Body of pancreas (tissue), 4 donors: Measurements from ENCODE around the gene CAPG. TPM values are rescaled to one million over a fixed set of nuclear protein-coding genes. Genes with fewer than 3 reads are reported as not detected.
A peak's percentile ranks its signal among the peaks of the same experiment; 100 is the strongest.
"Not testable (repeated sequence)": the region's sequence is repeated elsewhere in the genome, so short reads cannot be mapped to it uniquely, and the experiment has no call there.

Experiments
- ATAC-seq: fragments of 150-250 bp; one replicate; pipeline ENCODE4 v1.9.1; 2016
- DNase-seq, 4 donors: peaks; one replicate each; pipeline ENCODE4 v3.0.0-alpha.2; 2019
- H3K27ac ChIP-seq, 4 donors: fragments of 200-600 bp; sonication (generic); 1 replicate in 3 of 4; 2 replicates in 1 of 4; pipeline versions ENCODE4 v1.5.1 to v1.6.1; 2016 to 2019; ENCODE audit warnings: mild to moderate bottlenecking in 1 of 4, mixed read lengths in 1 of 4, moderate library complexity in 1 of 4
- H3K27me3 ChIP-seq, 2 donors: fragments of 200-600 bp; sonication (generic); one replicate each; pipeline ENCODE4 v1.6.0; 2016; ENCODE audit warnings: mild to moderate bottlenecking in 1 of 2
- H3K36me3 ChIP-seq, 2 donors: fragments of 200-600 bp; sonication (generic); replicated peaks in 1 of 2; 2 replicates each; pipeline ENCODE4 v1.5.1; 2016; ENCODE audit warnings: low read depth in 2 of 2; ENCODE audit not compliant: insufficient read depth in 1 of 2
- H3K4me1 ChIP-seq: fragments of 200-600 bp; sonication (generic); one replicate; pipeline ENCODE4 v1.6.0; 2016
- H3K4me3 ChIP-seq, 2 donors: fragments of 200-600 bp; sonication (generic); 1 replicate in 1 of 2; 2 replicates in 1 of 2; pipeline ENCODE4 v1.5.1; 2016 to 2019
- H3K9me3 ChIP-seq, 3 donors: fragments of 200-600 bp; sonication (generic); 1 replicate in 2 of 3; 2 replicates in 1 of 3; pipeline ENCODE4 v1.5.1; 2016
- CTCF ChIP-seq, 7 experiments: fragments of 450-650 bp in 4 of 7; fragments of 200-600 bp in 3 of 7; sonication (generic) in 3 of 7; IDR thresholded peaks; one replicate each; pipeline ENCODE4 v1.5.1; 2016 to 2019; ENCODE audit warnings: antibody characterized with exemption in 7 of 7
- POLR2A ChIP-seq, 3 donors: fragments of 450-650 bp; IDR thresholded peaks; one replicate each; pipeline ENCODE4 v1.6.1; 2016; ENCODE audit warnings: antibody characterized with exemption in 3 of 3, mild to moderate bottlenecking in 2 of 3
- WGBS, 2 donors: methylation state at CpG; one replicate each; pipeline ENCODE4 v1.1.5; 2017; 5-methylcytosine and 5-hydroxymethylcytosine counted together
- intact Hi-C: fragments of 100-400 bp; cut with DNase I; formaldehyde crosslinking; loops from one replicate; pipeline ENCODE4 v1.15.1; 2023
- total RNA-seq, 2 donors: library from RNA; depleted of rRNA; stranded (reverse); fragments of >200 nt; gene quantifications; one replicate each; pipeline ENCODE4 v1.1.0, GENCODE V29; 2016

Gene CAPG
- total RNA-seq, 2 donors from 2014 or later = 26.0 to 35.0 TPM

GRCh38 chr2:85367180-85367579, 43.0 kb downstream of the CAPG start:
- TF ChIP-seq CTCF (IDR thresholded peaks at IDR 0.05) = no peak
- no peak for TF ChIP-seq POLR2A (IDR thresholded peaks at IDR 0.05)
- intact Hi-C loops = loop anchor here (5.0 kb wide), 1 partner anchor 35 kb away; no protein-coding TSS in a partner anchor
- ATAC-seq (no peak), DNase-seq (no peak)
- Histone ChIP-seq H3K27me3 (no peaks in the 10 kb centered on the region), H3K27ac (no peak overlapping the region), H3K36me3 (peaks cover 0 to 1% of the 10 kb centered on the region in 2 donors), H3K9me3 (no peaks in the 10 kb centered on the region), H3K4me3 (no peak overlapping the region), H3K4me1 (no peaks in the 10 kb centered on the region)
- 56 to 80% methylated on average over 5 of the region's 5 CpGs for WGBS, 2 donors

- H3K27ac ChIP-seq, H3K4me3 ChIP-seq, H3K9me3 ChIP-seq, ATAC-seq, H3K27me3 ChIP-seq, DNase-seq, H3K4me1 ChIP-seq, intact Hi-C loops, H3K36me3 ChIP-seq: not testable (repeated sequence)
- WGBS, 2 donors = 90 to 92% methylated on average over 4 to 5 of the region's 5 CpGs
Measured at GRCh38 chr2:85362653-85363387, 47.3 kb downstream of the CAPG start.

- TF ChIP-seq POLR2A (IDR thresholded peaks at IDR 0.05) = no peak
- TF ChIP-seq CTCF (IDR thresholded peaks at IDR 0.05) = no peak
- Histone ChIP-seq H3K36me3 (peaks cover 0 to 4% of the 10 kb centered on the region in 2 donors), H3K9me3 (no peaks in the 10 kb centered on the region), H3K27me3 (no peaks in the 10 kb centered on the region), H3K4me3 (no peak overlapping the region), H3K27ac (no peak overlapping the region), H3K4me1 (peaks cover 25% of the 10 kb centered on the region)
- DNase-seq (no peak), ATAC-seq (no peak)
- WGBS, 2 donors = 83 to 92% methylated on average over 3 of the region's 3 CpGs
- intact Hi-C loops = no loop called here
Measured at GRCh38 chr2:85357736-85358135, 52.4 kb downstream of the CAPG start.

- Histone ChIP-seq H3K36me3 (no peaks in the 10 kb centered on the region), H3K4me1 (peaks cover 30% of the 10 kb centered on the region), H3K27me3 (no peaks in the 10 kb centered on the region), H3K9me3 (no peaks in the 10 kb centered on the region), H3K4me3 (no peak overlapping the region), H3K27ac (no peak overlapping the region)
- no peak for DNase-seq
- ATAC-seq = no peak
- TF ChIP-seq CTCF (IDR thresholded peaks at IDR 0.05) = no peak
- no peak for TF ChIP-seq POLR2A (IDR thresholded peaks at IDR 0.05)
- 82 to 85% methylated on average over 2 of the region's 2 CpGs for WGBS, 2 donors
- intact Hi-C loops = no loop called here
Measured at GRCh38 chr2:85356186-85356585, 54.0 kb downstream of the CAPG start.

GRCh38 chr2:85355521-85355920, 54.6 kb downstream of the CAPG start:
- H3K4me3 ChIP-seq = peak overlapping the region in 1 of 2 donors; percentile 54
- no peaks in the 10 kb centered on the region for H3K27me3 ChIP-seq
- no peaks in the 10 kb centered on the region for H3K9me3 ChIP-seq
- H3K27ac ChIP-seq = no peak overlapping the region
- H3K36me3 ChIP-seq = peaks cover 0 to 5% of the 10 kb centered on the region in 2 donors
- DNase-seq (peak in 1 of 4 donors; percentile 21), ATAC-seq (no peak)
- intact Hi-C loops = no loop called here
- WGBS, 2 donors = 58 to 73% methylated on average over 3 of the region's 3 CpGs
- peaks cover 30% of the 10 kb centered on the region for H3K4me1 ChIP-seq
- no peak for TF ChIP-seq POLR2A (IDR thresholded peaks at IDR 0.05)
- TF ChIP-seq CTCF (IDR thresholded peaks at IDR 0.05) = no peak
